GM21423 (cell line): ENCODE measurements around the gene STK32B.
"Not testable (repeated sequence)": the region's sequence is repeated elsewhere in the genome, so short reads cannot be mapped to it uniquely, and the experiment has no call there.

Experiments used
- ATAC-seq: cut with Tn5 transposase; IDR thresholded peaks from one replicate; pipeline ENCODE4 v1.9.1; 2021; ENCODE audit warnings: mild to moderate bottlenecking, moderate library complexity; ENCODE audit not compliant: unreplicated experiment

STK32B gene

DNA sequence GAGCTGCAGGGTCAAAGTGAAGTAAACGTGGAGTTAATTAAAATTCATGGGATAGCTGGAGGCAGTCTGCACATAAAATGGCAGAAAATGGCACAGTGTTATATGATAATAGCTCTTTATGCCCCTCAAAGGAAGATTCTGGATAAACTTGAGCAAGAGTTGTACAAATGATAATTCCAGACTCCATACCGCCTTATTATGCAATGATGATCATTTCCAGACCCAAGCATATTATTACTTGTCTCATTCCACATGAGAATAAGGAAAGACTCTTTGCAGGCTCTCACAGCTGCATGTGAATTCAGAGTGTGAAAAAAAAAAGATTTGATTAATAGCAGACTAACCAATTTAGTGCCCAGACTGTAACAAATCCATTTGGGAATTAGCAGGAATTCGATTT lies 105.4 kb downstream of the STK32B start:
- ATAC-seq, result no peak

DNA sequence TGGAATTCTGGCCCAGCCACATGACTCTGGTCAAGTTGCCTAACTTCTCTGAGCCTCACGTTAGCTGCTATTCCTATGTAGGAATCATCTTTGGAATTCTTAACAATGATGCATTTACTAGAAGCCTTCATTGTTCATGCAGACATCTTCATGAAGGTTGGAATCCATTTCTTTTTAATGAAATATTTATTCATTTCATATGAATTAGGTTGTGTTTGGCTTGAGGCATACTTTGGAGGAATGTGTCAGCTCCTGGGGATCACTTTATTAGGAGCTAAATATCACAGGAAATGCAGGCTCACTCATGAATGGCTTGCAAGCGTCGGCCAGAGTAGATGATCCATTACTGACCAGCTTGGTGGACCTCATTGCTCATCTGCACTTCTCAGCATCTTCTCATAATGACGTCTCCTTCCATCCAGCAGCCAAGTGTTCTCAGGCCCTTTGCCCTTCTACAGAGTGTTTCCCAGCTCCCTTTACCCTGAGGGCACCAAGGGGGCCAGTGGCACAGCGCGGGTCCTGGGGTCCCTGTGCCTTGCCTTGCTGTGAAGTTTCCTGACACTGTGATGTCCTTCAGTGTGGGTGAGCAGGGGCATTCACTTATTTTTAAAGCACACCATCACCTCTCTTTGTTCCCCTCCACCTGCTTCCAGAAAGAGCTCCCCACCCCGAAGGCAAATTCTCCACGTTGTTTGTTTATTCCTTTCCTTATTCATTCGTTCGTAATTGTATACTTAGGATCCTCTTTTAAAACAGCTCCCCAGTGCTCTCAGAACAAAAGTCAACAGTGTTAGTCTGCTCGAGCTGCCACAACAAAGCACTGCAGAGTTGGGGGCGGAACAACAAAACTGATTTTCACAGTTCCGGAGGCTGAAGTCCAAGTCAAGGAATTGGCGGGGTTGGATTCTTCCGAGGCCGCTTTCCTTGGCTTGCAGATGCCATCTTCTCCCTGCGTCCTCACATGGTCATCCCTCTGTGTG lies 106.8 kb downstream of the STK32B start:
- no peak for ATAC-seq

DNA sequence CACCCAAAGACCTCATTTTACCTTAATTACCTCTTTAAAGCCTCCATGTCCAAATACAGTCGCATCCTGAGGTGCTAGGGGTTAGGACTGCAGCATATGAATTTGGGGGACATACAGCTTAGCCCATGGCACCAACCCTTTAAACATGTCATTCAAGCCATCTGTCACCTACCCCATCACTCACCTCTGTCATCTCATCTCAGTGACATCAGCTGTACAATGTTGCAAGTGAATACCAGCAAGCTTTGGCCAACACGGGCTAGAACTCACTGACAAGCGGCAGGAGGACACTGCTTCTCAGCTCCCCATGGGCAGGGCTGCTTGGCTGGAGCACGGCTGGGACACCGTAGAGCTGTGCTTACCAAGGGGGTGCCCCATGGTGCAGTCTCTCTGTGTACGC lies 107.5 kb downstream of the STK32B start:
- no peak for ATAC-seq

DNA sequence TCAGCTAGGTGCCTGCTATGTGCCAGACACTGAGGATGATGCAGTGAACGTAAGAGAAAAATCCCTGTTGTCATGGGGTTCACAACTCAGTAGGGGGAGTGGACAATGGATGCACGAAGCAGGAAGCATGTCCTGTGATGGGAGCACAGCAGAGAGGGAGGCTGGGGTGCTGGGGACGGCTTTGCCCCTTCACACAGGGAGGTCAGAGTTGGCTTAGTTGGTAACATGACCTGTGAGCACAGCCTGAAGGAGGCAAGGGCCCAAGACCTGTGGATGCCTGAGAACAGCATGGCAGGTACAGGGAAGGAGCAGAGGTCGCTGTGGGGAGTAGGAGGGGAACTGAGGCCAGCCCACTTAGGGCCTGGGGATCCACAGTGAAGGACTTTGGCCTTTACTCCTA lies 109.4 kb downstream of the STK32B start:
- ATAC-seq, result no peak

DNA sequence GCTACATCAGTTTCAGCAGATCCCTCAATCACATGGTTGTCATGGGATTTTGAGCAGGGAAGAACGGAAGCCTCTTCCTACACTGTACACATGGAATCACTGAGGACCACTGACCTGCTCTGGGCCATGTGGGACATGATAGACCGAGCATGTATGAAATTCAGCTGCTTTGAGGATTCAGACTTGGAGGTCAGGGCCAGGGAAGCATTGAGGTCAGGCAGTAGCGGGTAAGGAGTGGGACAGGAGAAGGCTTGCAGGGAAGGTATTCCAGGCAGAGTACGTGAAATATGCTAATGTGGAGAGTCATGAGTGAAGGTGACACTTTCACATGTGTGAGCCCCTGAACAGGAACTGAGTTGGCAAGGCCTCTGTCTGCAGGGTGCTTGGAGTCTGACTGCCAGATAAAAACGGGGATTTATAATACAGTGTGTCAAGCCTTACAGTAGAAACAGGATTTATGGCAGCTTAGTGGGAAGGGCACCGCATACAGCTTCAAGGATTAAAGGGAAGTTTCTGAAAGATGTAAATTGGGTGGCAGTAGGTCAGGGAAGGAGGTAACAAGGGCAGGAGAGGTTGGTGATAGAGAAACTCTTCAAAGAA lies 111.7 kb downstream of the STK32B start:
- ATAC-seq, result no peak

DNA sequence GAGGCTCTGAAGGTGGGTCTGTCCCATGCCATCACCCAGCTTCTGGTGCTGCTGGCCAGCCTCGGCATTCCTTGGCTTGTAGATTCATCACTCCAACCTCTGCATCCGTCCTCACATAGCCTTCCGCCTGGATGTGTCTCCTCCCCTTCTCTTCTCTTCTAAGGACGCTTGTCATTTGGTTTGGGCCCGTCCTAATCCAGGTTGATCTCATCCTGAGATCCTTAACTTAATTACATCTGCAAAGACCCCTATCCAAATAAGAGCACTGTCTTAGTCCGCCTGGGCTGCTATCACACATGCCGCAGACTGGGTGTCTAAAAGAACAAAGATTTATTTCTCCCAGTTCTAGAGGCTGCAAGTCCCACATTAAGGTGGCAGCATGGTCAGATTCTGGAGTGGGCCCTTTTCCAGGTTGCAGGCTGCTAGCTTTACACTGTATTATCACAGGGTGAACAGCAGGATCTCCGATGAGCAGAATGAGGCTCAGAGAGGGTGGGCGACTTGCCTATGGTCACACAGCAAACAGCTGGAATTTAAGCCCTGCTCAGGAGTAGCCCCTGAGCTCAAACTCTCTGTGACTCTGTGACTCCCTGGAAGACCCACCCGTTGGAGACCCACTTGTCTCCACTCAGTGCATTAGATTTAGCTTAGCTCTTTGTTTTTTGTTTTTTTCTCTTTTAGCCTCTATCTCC lies 113.1 kb downstream of the STK32B start:
- no peak for ATAC-seq

DNA sequence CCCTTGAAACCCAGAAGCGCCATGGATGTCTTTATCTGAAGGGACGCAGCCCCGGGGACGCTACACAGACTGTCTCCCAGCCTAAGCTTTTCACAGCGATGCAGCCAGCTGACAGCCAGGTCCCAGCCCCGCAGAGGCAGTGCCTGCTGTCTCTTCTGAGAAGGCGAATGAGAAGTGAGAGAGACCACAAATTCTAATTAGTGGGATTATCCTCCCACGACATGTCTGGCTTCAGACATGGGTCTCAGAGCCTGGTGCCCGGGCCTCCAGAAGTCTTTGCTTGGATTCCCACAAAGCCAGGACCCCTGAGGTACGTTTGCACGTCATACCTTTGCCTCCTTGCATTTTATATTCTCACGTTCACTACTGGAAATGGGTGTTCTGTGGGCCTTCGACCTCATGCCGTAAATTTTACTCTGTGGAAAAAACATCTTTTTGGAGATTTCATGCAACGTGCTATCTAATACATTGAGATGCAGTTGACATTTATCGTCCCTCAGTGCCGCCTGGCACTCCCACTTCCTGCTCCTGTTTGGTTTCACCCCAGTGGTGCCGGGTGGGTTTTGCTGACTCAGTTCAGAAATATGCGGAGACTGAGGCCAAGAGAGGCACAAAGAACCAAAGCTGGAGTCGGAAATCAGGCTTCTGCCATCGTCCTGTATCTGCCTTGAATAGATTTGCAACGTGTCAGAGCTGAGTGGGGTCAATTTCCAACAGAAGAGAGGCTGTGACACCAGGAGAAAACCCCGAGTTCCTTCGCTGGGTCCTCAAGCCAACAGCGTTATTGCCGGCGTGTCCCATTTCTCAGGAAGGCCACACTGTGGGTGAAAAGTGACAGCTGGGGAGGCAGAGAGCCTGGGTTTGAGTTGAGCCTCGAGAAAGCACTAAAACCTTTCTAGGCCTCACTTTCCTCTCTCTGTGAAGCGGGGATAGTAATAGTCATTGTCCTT lies 114.4 kb downstream of the STK32B start:
- no peak for ATAC-seq

DNA sequence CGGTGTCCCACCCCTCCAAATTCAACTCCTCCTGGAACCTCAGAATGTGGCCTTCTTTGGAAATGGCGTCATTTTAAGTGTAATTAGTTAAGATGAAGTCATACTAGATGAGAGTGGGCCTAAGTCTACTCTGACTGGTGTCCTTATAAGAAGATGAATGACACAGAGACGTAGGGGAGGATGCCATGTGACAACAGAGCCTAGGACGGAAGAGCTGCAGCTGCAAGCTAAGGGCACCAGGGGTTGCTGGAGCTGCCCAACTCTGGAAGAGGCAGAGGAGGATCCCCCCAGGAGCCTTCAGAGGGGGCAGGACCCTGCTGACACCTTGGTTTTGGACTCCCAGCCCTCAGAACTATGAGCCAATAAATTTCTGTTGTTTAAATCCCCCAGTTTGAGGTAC lies 115.1 kb downstream of the STK32B start:
- ATAC-seq, result no peak

DNA sequence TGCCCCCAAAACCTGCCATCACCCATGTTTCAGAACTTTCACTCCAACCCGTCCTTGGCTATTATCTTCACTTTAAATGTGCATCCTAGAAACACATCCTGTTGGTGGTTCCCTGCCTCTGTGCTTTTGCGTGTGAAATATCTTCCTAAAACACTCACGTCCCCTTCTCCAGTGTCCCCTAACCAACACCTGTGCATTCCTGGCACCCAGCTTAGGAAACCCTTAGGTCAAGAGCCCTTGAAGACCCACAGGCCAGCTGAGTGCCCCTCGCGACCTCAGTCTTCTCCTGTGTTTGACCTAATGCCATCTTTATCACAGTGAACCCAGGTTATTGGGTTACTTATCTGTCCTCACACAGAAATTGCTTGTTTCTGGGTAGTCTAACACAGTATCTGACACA lies 117.6 kb downstream of the STK32B start:
- ATAC-seq, result no peak

DNA sequence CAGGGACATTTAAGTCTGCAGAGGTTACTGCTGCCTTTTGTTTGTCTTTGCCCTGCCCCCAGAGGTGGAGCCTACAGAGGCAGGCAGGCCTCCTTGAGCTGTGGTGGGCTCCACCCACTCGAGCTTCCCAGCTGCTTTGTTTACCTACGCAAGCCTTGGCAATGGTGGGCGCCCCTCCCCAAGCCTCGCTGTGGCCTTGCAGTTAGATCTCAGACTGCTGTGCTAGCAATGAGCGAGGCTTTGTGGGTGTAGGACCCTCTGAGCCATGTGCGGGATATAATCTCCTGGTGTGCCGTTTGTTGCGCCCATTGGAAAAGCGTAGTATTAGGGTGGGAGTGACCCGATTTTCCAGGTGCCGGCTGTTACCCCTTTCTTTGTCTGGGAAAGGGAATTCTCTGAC lies 124.6 kb downstream of the STK32B start:
- not testable (repeated sequence) for ATAC-seq

DNA sequence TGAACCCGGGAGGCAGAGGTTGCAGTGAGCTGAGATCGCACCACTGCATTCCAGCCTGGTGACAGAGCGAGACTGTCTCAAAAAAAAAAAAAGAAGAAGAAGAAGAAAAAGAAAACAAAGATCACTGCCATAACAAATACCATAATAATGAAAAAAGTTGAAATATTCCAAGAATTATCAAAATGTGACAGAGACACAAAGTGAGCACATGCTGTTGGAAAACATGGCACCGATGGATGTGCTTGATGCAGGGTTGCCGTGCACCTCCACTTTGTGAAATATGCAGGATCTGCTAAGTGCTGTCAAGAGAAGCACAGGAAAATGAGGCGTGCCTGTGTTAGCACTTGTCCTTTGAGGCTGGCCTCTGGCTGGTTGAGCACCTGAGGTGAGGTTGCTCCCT lies 133.3 kb downstream of the STK32B start:
- ATAC-seq, result no peak

DNA sequence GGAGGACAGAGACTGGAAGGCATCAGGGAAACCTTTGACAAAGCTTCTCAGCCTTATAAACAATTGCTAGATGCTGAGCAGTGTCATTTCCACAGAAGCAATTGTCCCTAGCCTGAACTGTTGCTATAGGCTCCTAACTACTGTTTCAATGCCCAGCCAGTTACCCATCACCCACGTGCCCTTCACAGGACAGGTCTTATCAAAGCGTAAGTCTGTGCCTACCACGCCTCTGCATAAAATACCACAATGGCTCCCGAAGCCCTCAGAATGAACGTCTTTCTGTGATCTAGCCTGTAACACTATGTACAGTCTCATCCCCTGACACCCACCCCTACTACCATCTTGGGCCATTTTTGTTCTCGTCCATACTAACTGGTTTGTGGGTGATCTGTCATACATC lies 134.3 kb downstream of the STK32B start:
- ATAC-seq, result no peak

DNA sequence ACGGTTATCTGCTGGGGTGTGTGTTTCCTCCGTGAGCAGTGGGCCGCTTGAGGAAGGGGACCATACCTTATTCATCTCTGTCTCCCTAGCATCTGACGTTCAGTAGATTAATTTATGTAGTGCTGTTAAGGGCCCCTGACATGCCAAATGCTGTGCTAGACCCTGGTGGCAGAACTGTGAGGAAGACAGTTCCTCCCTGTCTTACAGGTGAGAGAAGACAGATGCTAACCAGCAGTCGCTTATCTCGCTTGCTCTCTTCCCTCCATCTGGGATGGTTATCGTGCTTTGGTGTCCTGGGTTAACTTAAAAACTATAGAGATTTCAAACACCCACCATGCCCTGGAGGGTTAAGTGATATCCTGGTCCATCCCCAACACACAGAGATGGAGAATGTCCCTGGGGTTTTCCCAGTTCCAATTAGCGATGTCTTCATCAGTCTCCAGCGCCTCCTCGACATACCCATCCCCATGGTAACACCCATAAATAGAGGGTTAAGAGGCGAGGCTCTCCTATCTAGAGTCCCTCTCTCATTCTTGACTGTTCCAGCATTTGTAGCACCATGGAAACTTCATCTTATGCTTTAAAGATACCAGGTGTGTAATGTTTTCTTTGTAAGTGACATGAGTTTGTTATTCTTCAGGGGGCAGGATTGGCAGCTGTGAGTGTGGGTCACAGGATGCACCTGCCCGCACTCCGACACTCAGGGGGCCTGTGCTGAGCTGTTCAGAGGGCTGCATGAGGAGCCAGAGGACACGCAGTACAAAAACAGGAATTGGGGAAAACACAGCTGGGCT lies 135.2 kb downstream of the STK32B start:
- no peak for ATAC-seq

DNA sequence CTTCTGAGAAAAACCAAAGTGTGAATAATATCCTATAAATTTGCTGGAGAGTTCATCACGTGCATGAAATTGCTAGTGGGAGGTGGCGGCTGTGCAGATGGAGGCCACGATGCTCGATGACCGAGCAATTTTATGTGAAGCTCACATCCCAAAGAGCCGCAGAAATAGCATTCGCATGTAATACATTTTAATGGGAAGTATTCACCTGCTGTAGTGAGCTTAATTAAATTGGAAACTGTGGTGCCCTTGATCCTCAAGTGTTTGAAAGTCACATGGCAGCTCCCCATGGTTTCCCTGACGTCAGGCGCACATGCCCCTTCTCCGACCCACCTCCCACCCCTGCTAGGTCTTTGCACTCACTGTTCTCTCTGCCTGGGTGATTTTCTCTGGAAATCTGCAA lies 136.8 kb downstream of the STK32B start:
- ATAC-seq, result no peak

DNA sequence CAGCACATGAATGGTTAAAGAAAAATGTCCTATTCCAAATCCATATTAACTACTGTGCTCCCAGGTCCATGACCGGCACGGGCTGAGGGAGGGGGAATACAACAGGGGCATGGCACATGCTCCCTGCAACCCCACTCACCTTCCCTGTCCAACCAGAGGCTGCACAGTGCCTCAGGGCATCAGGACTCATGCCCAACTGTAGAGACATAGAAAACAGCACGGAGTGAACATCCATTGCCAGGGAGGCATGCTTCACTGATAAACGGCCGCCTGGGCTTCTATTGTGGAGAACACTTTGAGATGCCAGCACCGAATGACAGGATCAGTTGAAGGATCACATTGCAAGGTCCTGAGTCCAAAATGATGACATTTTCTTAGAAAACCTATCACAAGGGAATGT lies 140.6 kb downstream of the STK32B start:
- no peak for ATAC-seq

DNA sequence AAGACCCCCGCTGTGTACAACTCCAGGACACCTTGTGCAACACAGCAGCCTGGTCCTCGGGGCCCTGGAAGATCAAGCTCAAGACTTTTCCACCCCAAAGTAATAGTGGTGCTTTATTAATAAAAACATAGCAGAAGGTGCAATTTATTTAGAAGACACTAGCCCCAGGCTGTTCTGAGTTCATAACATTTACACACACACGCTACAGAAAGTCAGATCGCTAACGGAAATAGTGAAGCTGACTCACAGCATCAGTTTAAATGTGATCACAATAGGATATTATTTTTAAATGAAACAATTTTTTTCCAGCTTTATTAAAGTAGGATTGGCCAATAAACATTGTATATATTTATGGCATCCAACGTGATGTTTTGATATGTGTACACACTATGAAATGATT lies 141.0 kb downstream of the STK32B start:
- ATAC-seq, result no peak

DNA sequence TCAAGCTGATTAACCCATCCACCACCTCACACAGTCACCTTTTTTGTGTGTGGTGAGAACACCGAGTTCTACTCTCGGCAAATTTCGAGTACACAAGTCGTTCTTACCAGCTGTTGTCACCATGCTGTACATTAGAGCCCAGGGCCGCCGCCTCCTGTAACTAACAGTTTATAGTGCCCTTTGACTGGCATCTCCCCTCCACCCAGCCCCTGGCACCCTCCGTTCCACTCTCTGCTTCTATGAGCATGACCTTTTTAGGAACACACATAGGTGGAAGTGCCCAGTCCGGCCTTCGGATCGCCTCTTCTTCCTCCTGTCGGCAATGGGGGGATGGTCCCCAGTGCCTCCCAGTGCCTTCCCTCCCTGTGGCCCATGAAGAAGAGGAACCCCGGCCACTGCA lies 141.4 kb downstream of the STK32B start:
- ATAC-seq, result no peak

DNA sequence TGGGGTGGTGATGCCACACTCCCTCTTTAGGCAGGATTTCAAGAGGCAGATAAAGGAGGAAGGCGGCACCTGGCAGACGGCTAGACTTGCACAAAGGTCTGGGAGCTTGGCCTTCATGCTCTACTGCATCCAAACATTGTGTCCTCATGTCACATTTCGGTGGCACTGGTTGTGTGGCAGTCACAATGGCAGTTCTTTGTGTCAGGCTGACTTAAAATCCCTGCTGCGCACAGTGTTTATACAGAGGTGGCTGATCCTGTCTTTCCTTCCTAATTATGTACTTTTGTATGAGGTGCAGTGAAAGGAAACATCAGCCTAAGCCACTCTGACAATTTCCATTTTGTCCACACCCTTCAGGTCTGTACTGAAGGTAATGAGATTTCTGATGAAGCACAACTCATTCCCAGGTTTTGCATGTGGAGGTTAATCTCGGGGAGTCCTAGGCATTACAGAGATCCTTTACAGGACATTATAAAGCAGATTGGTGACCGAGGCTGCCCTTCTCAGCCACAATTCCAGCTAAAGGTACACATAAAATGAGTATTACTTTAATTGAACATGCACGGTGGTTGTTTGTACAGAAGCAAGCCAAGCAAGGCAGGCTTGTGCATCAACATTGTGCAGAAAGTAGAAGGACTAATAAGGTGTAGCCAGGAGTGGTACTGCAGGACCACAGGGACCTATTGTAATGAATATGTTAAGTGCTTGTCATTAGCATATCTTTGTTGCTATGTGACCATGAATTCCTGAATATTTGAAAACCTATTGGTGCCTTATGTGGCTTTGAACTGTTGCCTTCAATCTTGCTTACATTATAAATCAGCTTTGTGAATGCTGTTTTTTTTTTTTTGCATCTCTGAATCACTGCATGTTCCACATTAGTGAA lies 147.6 kb downstream of the STK32B start:
- no peak for ATAC-seq

DNA sequence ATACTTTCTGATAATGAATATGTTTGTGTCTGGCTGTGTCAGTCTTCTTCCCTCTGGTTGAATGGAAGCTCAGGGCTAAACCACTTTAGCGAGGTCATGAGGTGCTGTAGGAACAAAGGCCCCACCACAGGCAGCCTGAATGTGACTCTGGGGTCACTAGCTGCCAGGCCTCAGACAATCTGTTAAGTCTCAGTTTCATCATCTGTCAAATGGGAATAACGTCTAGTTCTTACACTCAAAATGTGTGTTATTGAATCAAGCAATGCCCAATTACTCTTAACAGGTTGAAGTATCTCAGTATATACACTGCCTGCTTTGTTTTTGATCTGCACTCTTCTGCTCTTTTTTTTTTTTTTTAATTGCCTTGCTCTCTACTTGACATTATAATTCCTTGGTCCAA lies 148.6 kb downstream of the STK32B start:
- no peak for ATAC-seq
